Measurements from ENCODE around the gene KLHL33.

KLHL33 gene

GRCh38 chr14:20412876-20413743 is 22.9 kb downstream of the KLHL33 start, which contains the start of gene TEP1:
Gene TEP1, minus strand, starts transcription at chr14:20413501. Its CDS starts 5,062 bp downstream, at chr14:20408439.
- peak; percentile 80 for DNase-seq

GRCh38 chr14:20412411-20412810 is 23.6 kb downstream of the KLHL33 start:
- no peak for DNase-seq

- DNase-seq = peak; percentile 71
Observed at GRCh38 chr14:20409226-20409625, 26.7 kb downstream of the KLHL33 start.

- no peak for DNase-seq
Observed at GRCh38 chr14:20403521-20403920, 32.4 kb downstream of the KLHL33 start.

GRCh38 chr14:20400965-20401593 is 34.9 kb downstream of the KLHL33 start:
- DNase-seq = no peak

- DNase-seq = no peak
Observed at GRCh38 chr14:20400589-20400964, 35.4 kb downstream of the KLHL33 start.

GRCh38 chr14:20397511-20397910 is 38.5 kb downstream of the KLHL33 start:
- no peak for DNase-seq

- no peak for DNase-seq
Observed at GRCh38 chr14:20391505-20391904, 44.5 kb downstream of the KLHL33 start.

GRCh38 chr14:20388159-20388558 is 47.8 kb downstream of the KLHL33 start:
- DNase-seq = no peak

- no peak for DNase-seq
Observed at GRCh38 chr14:20387576-20387975, 48.4 kb downstream of the KLHL33 start.

- no peak for DNase-seq
Observed at GRCh38 chr14:20386276-20386855, 49.6 kb downstream of the KLHL33 start.

- no peak for DNase-seq
Observed at GRCh38 chr14:20384886-20385285, 51.1 kb downstream of the KLHL33 start.

- DNase-seq = no peak
Observed at GRCh38 chr14:20384321-20384720, 51.6 kb downstream of the KLHL33 start.

- no peak for DNase-seq
Observed at GRCh38 chr14:20383636-20384035, 52.3 kb downstream of the KLHL33 start.

GRCh38 chr14:20383032-20383431 is 52.9 kb downstream of the KLHL33 start:
- DNase-seq = no peak

GRCh38 chr14:20382526-20382925 is 53.4 kb downstream of the KLHL33 start:
- DNase-seq = no peak

- DNase-seq = no peak
Observed at GRCh38 chr14:20381341-20381740, 54.6 kb downstream of the KLHL33 start.

- DNase-seq = no peak
Observed at GRCh38 chr14:20380681-20381080, 55.3 kb downstream of the KLHL33 start.

- no peak for DNase-seq
Observed at GRCh38 chr14:20379743-20380142, 56.2 kb downstream of the KLHL33 start.

GRCh38 chr14:20377171-20377570 is 58.8 kb downstream of the KLHL33 start:
- no peak for DNase-seq

- DNase-seq = no peak
Observed at GRCh38 chr14:20376071-20376588, 59.8 kb downstream of the KLHL33 start.

All from fibroblast of skin of abdomen (primary cell).